Measurements from ENCODE around the gene EPO.

The EPO gene

DNA sequence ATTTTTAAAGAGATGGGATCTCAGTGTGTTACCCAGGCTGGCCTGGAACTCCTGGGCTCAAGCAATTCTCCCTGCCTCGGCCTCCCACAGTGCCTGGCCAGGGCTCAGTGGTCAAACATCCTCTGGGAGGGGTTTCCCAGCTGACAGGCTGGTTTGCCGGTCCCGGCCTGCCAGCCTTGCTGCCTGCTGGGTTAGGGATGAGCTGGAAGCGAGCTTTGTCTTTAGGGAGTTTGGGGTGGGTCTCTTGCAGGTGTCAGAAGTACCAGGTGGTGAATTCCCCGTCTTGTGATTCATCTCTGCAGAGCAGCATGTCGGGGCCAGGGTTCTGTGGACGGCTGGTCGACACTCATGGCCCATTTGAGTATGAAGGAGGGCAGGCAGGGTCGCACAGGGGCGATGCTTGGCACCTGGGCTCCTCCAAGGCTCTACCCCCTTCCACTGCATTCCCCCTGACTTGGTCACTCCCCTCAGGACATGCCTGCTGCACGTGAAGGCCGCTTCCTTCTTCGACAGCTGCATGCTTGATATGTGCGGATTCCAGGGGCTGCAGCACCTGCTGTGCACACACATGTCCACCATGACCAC, 43.4 kb downstream of the EPO start:
- H3K4me3 ChIP-seq (ENCODE audit: low read depth in 1 of 2, low read length in 2 of 2), result no peak overlapping the region
- no peaks in the 10 kb centered on the region for H3K36me3 ChIP-seq (ENCODE audit: insufficient read depth, low read length)
- H3K27me3 ChIP-seq (ENCODE audit: control insufficient read depth in 1 of 2, insufficient read depth in 2 of 2, low read length in 2 of 2), result no peaks in the 10 kb centered on the region

DNA sequence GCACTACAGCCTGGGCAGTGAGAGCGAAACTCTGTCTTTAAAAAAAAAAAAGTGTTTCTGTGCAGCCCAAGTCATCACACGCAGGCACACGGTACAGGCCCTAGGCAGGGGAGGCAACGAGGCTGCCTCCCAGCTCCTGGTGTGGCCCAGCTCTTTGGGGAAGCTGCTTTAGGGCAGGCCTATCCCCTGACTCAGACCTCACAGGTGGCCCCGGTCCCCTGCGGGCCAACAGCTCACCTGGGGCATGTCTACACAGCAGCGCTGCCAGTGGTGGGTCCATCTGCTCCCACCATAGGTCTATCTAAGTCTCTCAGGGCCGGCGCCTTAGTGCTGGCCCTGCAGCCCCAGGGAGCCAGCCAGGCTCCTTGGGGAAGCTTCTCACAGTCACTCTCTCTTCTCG, 44.6 kb downstream of the EPO start:
- no peak overlapping the region for H3K9ac ChIP-seq (ENCODE audit: low read length)
- no peaks in the 10 kb centered on the region for H3K27me3 ChIP-seq (ENCODE audit: control insufficient read depth in 1 of 2, insufficient read depth in 2 of 2, low read length in 2 of 2)
- H3K27ac ChIP-seq (ENCODE audit: low read depth, low read length), result no peak overlapping the region
- H3K36me3 ChIP-seq (ENCODE audit: insufficient read depth, low read length), result no peaks in the 10 kb centered on the region
- no peaks in the 10 kb centered on the region for H3K4me1 ChIP-seq (ENCODE audit: insufficient read depth, low read length)
- H3K9me3 ChIP-seq (ENCODE audit: low read length), result no peaks in the 10 kb centered on the region
- H3K4me3 ChIP-seq (ENCODE audit: low read depth in 1 of 2, low read length in 2 of 2), result no peak overlapping the region

More for the DNA sequence above, 43.4 kb downstream of the EPO start:
- Histone ChIP-seq H3K9ac (ENCODE audit: low read length) (no peak overlapping the region), H3K9me3 (ENCODE audit: low read length) (no peaks in the 10 kb centered on the region), H3K4me1 (ENCODE audit: insufficient read depth, low read length) (no peaks in the 10 kb centered on the region), H3K27ac (ENCODE audit: low read depth, low read length) (no peak overlapping the region)

DNA sequence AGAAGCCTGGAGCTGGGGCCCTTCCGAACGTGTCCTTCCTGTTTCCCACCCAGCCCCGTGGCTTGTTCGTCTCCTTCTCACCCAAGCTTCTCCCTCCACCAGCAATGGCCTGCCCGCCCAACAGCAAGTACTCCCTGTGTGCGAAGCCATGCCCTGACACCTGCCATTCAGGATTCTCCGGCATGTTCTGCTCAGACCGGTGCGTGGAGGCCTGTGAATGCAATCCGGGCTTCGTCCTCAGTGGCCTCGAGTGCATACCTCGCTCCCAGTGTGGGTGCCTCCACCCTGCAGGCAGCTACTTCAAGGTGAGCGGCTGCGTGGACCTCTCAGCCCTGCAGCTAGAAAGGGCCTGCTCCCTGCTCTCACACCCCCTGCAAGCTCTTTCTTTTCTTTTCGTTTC, 45.0 kb downstream of the EPO start:
- no peaks in the 10 kb centered on the region for H3K9me3 ChIP-seq (ENCODE audit: low read length)
- H3K9ac ChIP-seq (ENCODE audit: low read length), result no peak overlapping the region
- no peaks in the 10 kb centered on the region for H3K27me3 ChIP-seq (ENCODE audit: control insufficient read depth in 1 of 2, insufficient read depth in 2 of 2, low read length in 2 of 2)
- H3K4me1 ChIP-seq (ENCODE audit: insufficient read depth, low read length), result no peaks in the 10 kb centered on the region
- no peaks in the 10 kb centered on the region for H3K36me3 ChIP-seq (ENCODE audit: insufficient read depth, low read length)
- no peak overlapping the region for H3K4me3 ChIP-seq (ENCODE audit: low read depth in 1 of 2, low read length in 2 of 2)
- no peak overlapping the region for H3K27ac ChIP-seq (ENCODE audit: low read depth, low read length)

DNA sequence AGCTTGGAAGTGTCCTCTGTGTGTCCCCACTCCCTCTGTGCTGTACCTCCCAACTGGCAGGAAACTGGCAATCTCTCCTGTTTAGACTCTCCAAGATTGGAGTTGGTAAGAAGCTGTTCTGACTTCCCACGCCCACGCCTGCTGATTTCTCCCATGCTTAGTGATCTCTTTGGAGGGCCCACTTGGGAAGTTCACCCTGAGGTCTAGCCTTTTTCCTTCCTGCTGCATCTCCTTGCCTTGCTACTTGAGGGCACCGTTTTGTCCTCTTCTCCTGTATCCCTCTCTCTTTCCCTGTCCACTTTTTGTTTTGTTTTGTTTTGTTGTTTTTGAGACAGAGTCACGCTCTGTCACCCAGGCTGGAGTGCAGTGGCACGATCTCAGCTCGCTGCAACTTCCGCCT, 48.5 kb downstream of the EPO start:
- no peaks in the 10 kb centered on the region for H3K27me3 ChIP-seq (ENCODE audit: control insufficient read depth in 1 of 2, insufficient read depth in 2 of 2, low read length in 2 of 2)
- no peak overlapping the region for H3K9ac ChIP-seq (ENCODE audit: low read length)
- no peak overlapping the region for H3K27ac ChIP-seq (ENCODE audit: low read depth, low read length)
- no peaks in the 10 kb centered on the region for H3K4me1 ChIP-seq (ENCODE audit: insufficient read depth, low read length)
- no peaks in the 10 kb centered on the region for H3K36me3 ChIP-seq (ENCODE audit: insufficient read depth, low read length)
- no peak overlapping the region for H3K4me3 ChIP-seq (ENCODE audit: low read depth in 1 of 2, low read length in 2 of 2)
- H3K9me3 ChIP-seq (ENCODE audit: low read length), result no peaks in the 10 kb centered on the region

All from muscle layer of colon (tissue), 2 donors.